Muscle of arm (tissue), 14 donors: ENCODE data around the gene TTC8. TPM values are rescaled to one million over a fixed set of nuclear protein-coding genes. Genes with fewer than 3 reads are reported as not detected.
"Not testable (repeated sequence)": the region's sequence is repeated elsewhere in the genome, so short reads cannot be mapped to it uniquely, and the experiment has no call there.

Experiments used
- DNase-seq: peaks from one replicate; pipeline ENCODE4 v3.0.0-alpha.2; 2013
- long read RNA-seq, 11 donors: transcript quantifications; one replicate each; lab custom pipeline, GENCODE V29; 2026
- polyA plus RNA-seq, 12 donors: library from polyadenylated mRNA; unstranded; fragments of 120-200 nt; gene quantifications; one replicate each; pipeline ENCODE4 v1.2.1, GENCODE V29; 2013; ENCODE audit not compliant: insufficient read length in 12 of 12

TTC8 gene
- 10 to 100 TPM in 11 of 12 donors, not detected in 1; 14.6 to 28.8 (median 18.0) TPM for polyA plus RNA-seq
- long read RNA-seq, donor 1, full-length matches to known transcripts, result 4 of 4 reads
- long read RNA-seq, donor 1, partial matches to known transcripts, result 0 of 4 reads
- long read RNA-seq, donor 1, other reads (novel, unspliced or antisense), result 0 of 4 reads
- long read RNA-seq, donor 2, full-length matches to known transcripts, result 3 of 3 reads
- long read RNA-seq, donor 2, partial matches to known transcripts, result 0 of 3 reads
- long read RNA-seq, donor 2, other reads (novel, unspliced or antisense), result 0 of 3 reads
- long read RNA-seq, donor 3, result 0 reads
- long read RNA-seq, donor 4, partial matches to known transcripts, result 0 of 1 reads
- long read RNA-seq, donor 4, other reads (novel, unspliced or antisense), result 0 of 1 reads
- long read RNA-seq, donor 5, partial matches to known transcripts, result 0 of 1 reads
- long read RNA-seq, donor 5, other reads (novel, unspliced or antisense), result 0 of 1 reads
- long read RNA-seq, donor 6, full-length matches to known transcripts, result 2 of 2 reads
- long read RNA-seq, donor 6, partial matches to known transcripts, result 0 of 2 reads
- long read RNA-seq, donor 6, other reads (novel, unspliced or antisense), result 0 of 2 reads
- long read RNA-seq, donor 7, full-length matches to known transcripts, result 1 of 1 reads
- long read RNA-seq, donor 7, partial matches to known transcripts, result 0 of 1 reads
- long read RNA-seq, donor 7, other reads (novel, unspliced or antisense), result 0 of 1 reads
- long read RNA-seq, donor 8, full-length matches to known transcripts, result 2 of 2 reads
- long read RNA-seq, donor 8, partial matches to known transcripts, result 0 of 2 reads
- long read RNA-seq, donor 8, other reads (novel, unspliced or antisense), result 0 of 2 reads
- long read RNA-seq, donor 9, full-length matches to known transcripts, result 1 of 1 reads
- long read RNA-seq, donor 9, partial matches to known transcripts, result 0 of 1 reads
- long read RNA-seq, donor 9, other reads (novel, unspliced or antisense), result 0 of 1 reads
- long read RNA-seq, donor 10, full-length matches to known transcripts, result 2 of 2 reads
- long read RNA-seq, donor 10, partial matches to known transcripts, result 0 of 2 reads
- long read RNA-seq, donor 10, other reads (novel, unspliced or antisense), result 0 of 2 reads
- long read RNA-seq, donor 11, full-length matches to known transcripts, result 4 of 4 reads
- long read RNA-seq, donor 11, partial matches to known transcripts, result 0 of 4 reads
- long read RNA-seq, donor 11, other reads (novel, unspliced or antisense), result 0 of 4 reads

- DNase-seq, result peak; percentile 93
Observed at GRCh38 chr14:88824314-88825077, at the start of gene TTC8. TSS of gene TTC8 (plus strand) at chr14:88824651. CDS start at chr14:88824708, 57 bp downstream.

GRCh38 chr14:88775532-88775931, 48.9 kb upstream of the TTC8 start:
- no peak for DNase-seq

GRCh38 chr14:88785911-88786310, 38.5 kb upstream of the TTC8 start:
- DNase-seq, result no peak

- DNase-seq, result no peak
Observed at GRCh38 chr14:88786715-88787114, 37.7 kb upstream of the TTC8 start.

- not testable (repeated sequence) for DNase-seq
Observed at GRCh38 chr14:88789573-88789972, 34.9 kb upstream of the TTC8 start.

- DNase-seq, result no peak
Observed at GRCh38 chr14:88790501-88791251, 33.8 kb upstream of the TTC8 start.

GRCh38 chr14:88791252-88791621, 33.2 kb upstream of the TTC8 start:
- DNase-seq, result no peak

GRCh38 chr14:88791629-88792472, 32.6 kb upstream of the TTC8 start:
- DNase-seq, result no peak

- peak; percentile 55 for DNase-seq
Observed at GRCh38 chr14:88792473-88793258, 31.8 kb upstream of the TTC8 start, which contains the start of gene EML5. TSS of gene EML5 (minus strand) at chr14:88792953. CDS start at chr14:88792503, 450 bp downstream.

- DNase-seq, result no peak
Observed at GRCh38 chr14:88793259-88793625, 31.2 kb upstream of the TTC8 start.

- no peak for DNase-seq
Observed at GRCh38 chr14:88798156-88798555, 26.3 kb upstream of the TTC8 start.

- DNase-seq, result no peak
Observed at GRCh38 chr14:88799522-88799921, 24.9 kb upstream of the TTC8 start.

GRCh38 chr14:88802596-88802995, 21.9 kb upstream of the TTC8 start:
- DNase-seq, result no peak

- no peak for DNase-seq
Observed at GRCh38 chr14:88804035-88804434, 20.4 kb upstream of the TTC8 start.

- no peak for DNase-seq
Observed at GRCh38 chr14:88804477-88804876, 20.0 kb upstream of the TTC8 start.

GRCh38 chr14:88808359-88808758, 16.1 kb upstream of the TTC8 start:
- DNase-seq, result no peak

GRCh38 chr14:88815980-88816379, 8.5 kb upstream of the TTC8 start:
- no peak for DNase-seq

- no peak for DNase-seq
Observed at GRCh38 chr14:88818018-88818417, 6.4 kb upstream of the TTC8 start.

- DNase-seq, result not testable (repeated sequence)
Observed at GRCh38 chr14:88819674-88820073, 4.8 kb upstream of the TTC8 start.
